GM12892 (cell line): ENCODE results near the gene GARS1.

Experiments used
- POLR2A ChIP-seq: IDR thresholded peaks from 2 replicates; pipeline ENCODE4 v1.6.1; 2011; ENCODE audit warnings: low read depth, low read length, control low read depth
- POLR2AphosphoS5 ChIP-seq: IDR thresholded peaks from 2 replicates; pipeline ENCODE4 v1.6.1; 2011; ENCODE audit warnings: low read depth, low read length, control low read depth

- TF ChIP-seq POLR2A (no peak), POLR2AphosphoS5 (no peak)
These were observed 48.1 kb upstream of the GARS1 start for GRCh38 chr7:30546596-30546995.
